Measurements from ENCODE around the gene NFKBIL1.
A peak's percentile ranks its signal among the peaks of the same experiment; 100 is the strongest.
"Not testable (repeated sequence)": the region's sequence is repeated elsewhere in the genome, so short reads cannot be mapped to it uniquely, and the experiment has no call there.

The NFKBIL1 gene, protein sequence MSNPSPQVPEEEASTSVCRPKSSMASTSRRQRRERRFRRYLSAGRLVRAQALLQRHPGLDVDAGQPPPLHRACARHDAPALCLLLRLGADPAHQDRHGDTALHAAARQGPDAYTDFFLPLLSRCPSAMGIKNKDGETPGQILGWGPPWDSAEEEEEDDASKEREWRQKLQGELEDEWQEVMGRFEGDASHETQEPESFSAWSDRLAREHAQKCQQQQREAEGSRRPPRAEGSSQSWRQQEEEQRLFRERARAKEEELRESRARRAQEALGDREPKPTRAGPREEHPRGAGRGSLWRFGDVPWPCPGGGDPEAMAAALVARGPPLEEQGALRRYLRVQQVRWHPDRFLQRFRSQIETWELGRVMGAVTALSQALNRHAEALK

GRCh38 chr6:31546958-31547726 is at the start of gene NFKBIL1:
Gene NFKBIL1, plus strand, starts transcription at chr6:31547608. Its CDS starts 87 bp downstream, at chr6:31547695.
- DNase-seq (ENCODE audit: low spot score), result peak; percentile 93
- no peak for FAIRE-seq

GRCh38 chr6:31498748-31499147 is 48.7 kb upstream of the NFKBIL1 start:
- no peak for FAIRE-seq
- DNase-seq (ENCODE audit: low spot score), result no peak

DNA sequence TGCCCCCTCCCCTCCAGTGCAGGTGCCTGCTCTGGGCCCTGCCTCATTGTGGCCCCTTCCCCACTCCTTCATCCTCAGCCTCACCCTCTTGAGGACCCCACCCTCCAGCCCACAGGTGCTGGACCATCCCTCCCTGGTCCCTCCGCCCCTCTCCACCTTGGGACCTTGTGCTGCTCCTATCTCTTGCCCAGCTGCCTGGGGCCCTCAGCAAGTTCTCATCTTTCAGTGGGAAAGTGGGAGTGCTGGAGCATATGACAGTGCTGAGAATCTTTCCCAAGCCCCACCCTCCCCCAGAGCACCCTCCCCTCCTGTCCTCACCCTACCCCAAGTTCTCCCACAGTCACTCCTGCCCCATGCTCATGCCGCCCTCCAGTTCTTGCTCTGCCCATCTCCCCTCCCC is 47.8 kb upstream of the NFKBIL1 start:
- not testable (repeated sequence) for DNase-seq (ENCODE audit: low spot score)

GRCh38 chr6:31502586-31502985 is 44.8 kb upstream of the NFKBIL1 start:
- DNase-seq (ENCODE audit: low spot score), result no peak

More for the DNA sequence above, 47.8 kb upstream of the NFKBIL1 start:
- FAIRE-seq, result not testable (repeated sequence)

DNA sequence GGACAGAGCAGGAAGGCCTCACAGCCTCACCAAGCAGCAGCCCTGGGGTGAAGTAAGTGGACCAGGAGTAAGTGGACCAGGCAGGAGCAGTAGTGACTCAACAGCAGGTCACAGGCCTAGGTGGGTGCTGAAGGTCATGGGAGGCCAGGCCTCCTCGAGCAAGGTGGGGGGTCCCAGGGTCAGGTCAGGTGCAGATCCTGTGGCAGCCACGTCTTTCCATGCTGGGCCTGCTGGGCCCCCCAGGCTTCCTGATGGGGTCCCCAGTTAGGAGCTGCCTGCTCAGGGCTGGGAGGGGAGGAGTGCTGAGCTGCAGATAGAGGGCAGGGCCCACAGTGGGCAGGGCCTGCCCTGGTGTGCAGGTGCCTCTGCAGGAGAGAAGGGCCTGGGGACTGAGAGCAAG is 38.4 kb upstream of the NFKBIL1 start:
- DNase-seq (ENCODE audit: low spot score); FAIRE-seq: not testable (repeated sequence)

More at GRCh38 chr6:31502586-31502985, 44.8 kb upstream of the NFKBIL1 start:
- no peak for FAIRE-seq

GRCh38 chr6:31510007-31510406 is 37.4 kb upstream of the NFKBIL1 start:
- no peak for DNase-seq (ENCODE audit: low spot score)
- FAIRE-seq, result no peak

DNA sequence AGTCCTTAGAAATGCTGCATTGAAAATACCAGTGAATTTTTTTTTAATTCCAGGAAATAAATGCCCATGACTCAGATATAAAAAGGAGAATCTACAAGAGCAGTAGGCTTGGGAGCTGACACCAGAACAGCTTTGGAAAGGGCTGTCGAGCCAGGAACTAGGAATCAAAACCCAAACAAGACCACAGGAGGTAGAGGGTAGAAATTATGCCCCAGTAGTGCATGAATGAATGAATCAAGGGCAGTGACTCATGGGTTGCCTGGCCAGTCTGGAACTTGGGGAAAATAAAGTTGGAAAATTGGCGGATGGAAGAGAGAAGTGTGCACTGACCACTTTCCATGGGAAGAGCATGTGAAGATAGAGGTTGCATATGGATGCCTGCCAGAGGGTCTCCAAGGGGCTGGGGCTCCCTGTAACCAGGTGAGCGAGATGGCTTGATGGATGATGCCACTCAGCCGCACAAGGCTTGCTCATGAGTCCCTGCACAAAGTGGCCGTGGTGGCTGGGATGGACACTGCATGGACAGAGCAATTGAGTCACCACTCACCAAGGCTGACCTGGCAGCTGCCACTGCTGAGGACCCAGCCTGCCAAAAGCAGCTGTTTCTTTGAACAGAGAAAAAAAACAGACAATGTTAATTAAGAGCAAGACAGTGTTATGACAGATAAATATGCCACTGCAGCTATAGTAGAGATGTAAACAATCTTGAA is 33.8 kb upstream of the NFKBIL1 start:
- DNase-seq (ENCODE audit: low spot score) (no peak), FAIRE-seq (no peak)

- no peak for FAIRE-seq
- no peak for DNase-seq (ENCODE audit: low spot score)
Measured at GRCh38 chr6:31521835-31522234, 25.6 kb upstream of the NFKBIL1 start.

- DNase-seq (ENCODE audit: low spot score) (no peak), FAIRE-seq (no peak)
Measured at GRCh38 chr6:31525553-31525931, 21.9 kb upstream of the NFKBIL1 start.

DNA sequence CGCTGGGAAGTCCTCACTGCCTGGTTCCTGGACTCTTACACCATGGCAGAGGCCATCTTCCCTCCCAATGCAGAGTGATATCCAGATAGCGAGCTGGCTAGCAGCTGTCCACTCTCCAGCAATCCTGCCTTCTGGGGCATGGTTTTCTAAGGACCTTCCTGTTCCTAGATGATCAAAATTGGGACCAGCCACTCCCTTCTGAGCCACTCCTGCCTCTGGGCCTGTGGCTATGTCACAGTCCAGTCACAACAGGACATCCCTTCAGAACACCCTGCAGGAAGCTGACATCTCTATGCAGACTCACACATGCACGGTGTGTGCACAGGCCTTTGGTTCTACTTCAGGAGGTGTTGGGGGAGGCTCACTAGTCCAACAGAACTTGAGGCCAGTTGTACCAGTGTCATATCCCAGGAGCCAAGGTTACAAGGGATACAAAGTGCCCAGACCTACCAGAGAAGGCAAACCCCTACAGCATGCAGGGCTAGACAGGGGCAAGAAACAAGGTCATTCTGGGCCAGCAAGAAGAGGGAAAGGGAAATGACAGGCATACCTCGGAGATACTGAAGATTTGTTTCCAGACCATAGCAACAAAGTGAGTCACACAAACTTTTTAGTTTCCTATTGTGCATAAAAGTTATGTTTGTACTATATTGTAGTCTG is 21.3 kb upstream of the NFKBIL1 start:
- FAIRE-seq, result no peak
- DNase-seq (ENCODE audit: low spot score), result no peak

DNA sequence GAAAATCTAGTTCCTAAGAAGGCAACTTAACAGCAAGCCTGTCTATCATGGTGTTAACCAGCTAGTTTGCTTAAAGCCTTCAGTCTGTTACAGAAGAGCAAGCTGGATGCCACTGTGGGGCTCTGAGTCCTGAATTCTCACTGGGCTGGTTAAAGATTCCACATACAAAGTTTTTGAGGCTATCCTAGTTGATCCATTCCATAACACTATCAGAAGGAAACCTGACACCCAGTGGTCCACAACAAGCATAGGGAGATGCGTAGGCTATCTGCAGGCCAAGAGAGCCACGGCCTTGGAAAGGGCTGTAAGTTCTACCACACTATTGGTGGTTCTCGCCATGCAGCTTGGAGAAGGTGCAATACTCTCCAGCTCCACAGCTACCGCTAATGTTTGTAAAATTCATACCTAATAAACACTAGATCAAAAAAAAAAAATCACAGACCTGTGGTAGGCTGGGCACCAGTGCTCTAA is 19.1 kb upstream of the NFKBIL1 start:
- no peak for FAIRE-seq
- no peak for DNase-seq (ENCODE audit: low spot score)

DNA sequence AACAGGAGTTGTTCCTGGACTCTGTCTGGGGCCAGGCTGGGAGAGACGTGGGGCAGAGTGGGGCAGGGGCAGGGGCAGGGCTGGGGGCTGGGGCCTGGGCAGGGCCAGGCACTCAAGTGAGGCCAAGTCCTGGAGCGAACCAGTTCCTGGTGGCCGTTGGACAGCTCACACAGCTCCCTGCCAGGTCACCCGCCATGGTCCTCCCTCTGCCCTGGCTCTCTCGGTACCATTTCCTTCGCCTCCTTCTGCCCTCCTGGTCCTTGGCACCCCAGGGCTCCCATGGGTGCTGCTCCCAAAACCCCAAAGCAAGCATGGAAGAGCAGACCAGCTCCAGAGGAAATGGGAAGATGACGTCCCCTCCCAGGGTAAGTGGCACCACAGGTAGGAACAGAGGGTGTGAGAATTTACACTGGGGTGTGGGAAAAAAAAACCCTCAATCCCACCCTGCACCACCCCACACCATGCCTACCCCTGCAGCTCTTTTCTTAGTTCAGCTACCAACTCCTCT is 18.5 kb upstream of the NFKBIL1 start, which contains the start of gene MCCD1:
Gene MCCD1, plus strand, starts transcription at position 142 of the 508 bp plus-strand sequence. Its CDS starts 53 bp downstream, at position 195.
- DNase-seq (ENCODE audit: low spot score), result no peak
- no peak for FAIRE-seq

- no peak for DNase-seq (ENCODE audit: low spot score)
- no peak for FAIRE-seq
Measured at GRCh38 chr6:31529329-31530150, 17.9 kb upstream of the NFKBIL1 start.

GRCh38 chr6:31530659-31531058 is 16.7 kb upstream of the NFKBIL1 start:
- no peak for FAIRE-seq

DNA sequence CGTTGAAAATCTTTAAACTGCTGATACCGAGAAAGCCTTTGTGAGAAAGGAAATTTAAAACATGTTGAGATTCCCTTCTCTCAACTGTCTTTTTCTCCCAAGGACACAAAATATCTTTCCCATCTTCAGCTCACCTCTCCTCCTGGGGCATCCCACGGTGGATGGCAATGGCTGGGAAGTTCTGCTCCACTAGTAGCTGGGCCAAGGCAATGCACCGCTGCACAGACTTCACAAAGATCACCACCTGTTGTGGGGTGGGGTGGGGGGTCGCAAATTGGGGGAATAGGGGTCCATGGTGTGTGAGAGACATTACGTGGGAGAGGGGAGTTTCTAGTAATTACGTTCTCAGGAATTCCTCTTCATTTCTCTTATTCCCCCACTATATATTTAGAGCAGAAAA is 16.2 kb upstream of the NFKBIL1 start:
- FAIRE-seq (no peak), DNase-seq (ENCODE audit: low spot score) (no peak)

More at GRCh38 chr6:31530659-31531058, 16.7 kb upstream of the NFKBIL1 start:
- no peak for DNase-seq (ENCODE audit: low spot score)

- FAIRE-seq (no peak), DNase-seq (ENCODE audit: low spot score) (no peak)
Measured at GRCh38 chr6:31531771-31532643, 15.4 kb upstream of the NFKBIL1 start.

DNA sequence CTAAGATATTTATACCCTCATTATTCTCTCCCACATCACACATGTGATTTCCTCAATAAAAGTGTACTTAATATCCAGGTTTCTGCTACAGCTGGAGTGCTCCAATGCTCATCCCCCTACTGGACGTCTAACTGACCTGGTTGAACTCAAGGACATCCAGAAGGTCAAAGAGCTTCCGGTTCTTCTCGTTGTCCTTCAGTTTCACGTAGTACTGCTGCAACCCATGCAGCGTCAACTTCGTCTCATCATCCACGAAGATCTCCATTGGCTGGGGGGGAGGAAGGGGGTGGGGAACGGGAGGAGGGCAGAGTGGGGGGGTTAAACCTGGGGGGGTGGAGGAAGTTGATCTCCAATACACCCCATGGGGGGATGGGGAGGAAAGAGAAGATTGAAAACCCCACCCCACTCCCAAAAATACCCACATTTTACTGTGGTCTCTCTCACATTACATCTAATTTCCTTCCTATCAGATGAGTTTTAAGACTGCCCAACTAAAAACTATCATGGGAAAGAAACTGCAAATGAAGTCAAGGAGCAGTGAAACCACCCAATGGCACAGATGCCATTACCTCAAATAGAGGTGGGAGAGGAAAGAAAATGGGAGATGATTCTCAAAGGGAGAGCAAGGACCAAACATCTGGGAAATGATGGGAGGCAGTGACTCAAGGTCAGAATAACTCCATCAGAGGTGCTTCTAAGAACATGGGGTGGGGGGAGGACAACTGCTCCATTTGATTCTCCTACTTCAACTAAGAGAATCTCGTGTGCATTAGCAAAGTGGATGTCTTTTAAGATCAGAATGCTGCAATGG is 14.6 kb upstream of the NFKBIL1 start:
- no peak for DNase-seq (ENCODE audit: low spot score)
- no peak for FAIRE-seq

DNA sequence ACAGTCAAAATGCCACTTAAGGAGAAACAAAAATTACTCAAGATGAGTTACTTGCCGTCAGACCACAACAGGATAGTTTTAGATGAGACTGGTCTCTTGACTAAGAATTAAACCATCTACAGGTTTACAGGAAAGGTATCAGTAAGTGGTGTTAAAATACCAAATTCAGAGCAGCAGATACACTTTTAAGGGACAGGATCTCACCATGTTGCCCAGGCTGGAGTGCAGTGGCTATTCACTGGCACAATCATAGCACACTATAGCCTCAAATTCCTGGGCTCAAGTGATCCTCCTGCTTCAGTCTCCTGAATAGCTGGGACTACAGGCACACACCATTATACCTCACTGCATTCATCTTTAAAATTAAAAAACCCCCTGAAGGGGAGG is 14.0 kb upstream of the NFKBIL1 start:
- FAIRE-seq (no peak), DNase-seq (ENCODE audit: low spot score) (no peak)

Data from urothelium cell line (cell line).